HG03575 (cell line): ENCODE results near the gene CYP11A1.

Experiments
- ATAC-seq: cut with Tn5 transposase; IDR thresholded peaks from one replicate; pipeline ENCODE4 v1.9.1; 2021; ENCODE audit not compliant: unreplicated experiment, insufficient number of reproducible peaks, low FRiP score; ENCODE audit errors: extremely low read depth

CYP11A1 gene

GRCh38 chr15:74291101-74292071 is 76.1 kb downstream of the CYP11A1 start:
- no peak for ATAC-seq

GRCh38 chr15:74290645-74291044 is 76.8 kb downstream of the CYP11A1 start:
- no peak for ATAC-seq

DNA sequence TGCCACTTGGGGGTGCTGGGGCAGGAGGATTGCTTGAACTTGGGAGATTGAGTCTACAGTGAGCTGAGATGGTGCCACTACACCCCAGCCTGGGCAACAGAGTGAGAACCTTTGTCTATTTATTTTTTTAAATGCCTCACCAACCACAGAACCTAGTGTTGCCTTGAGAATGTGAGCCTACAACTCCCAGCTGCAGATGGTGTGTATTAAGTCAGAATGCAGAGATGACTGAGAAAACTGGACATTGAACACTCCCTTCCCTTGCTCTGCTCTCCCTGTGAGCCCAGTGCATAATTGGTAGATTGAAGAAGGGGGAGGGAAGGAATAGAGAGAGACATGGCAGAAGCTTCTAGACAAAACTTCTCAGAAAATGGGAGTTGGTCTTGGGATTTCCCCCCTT is 77.8 kb downstream of the CYP11A1 start:
- ATAC-seq, result no peak
